ENCODE results near the gene WSB1.

- TF ChIP-seq POLR2A (IDR thresholded peaks at IDR 0.05) (no peak), CTCF (IDR thresholded peaks at IDR 0.05) (no peak)
These were observed 8.4 kb upstream of the WSB1 start for GRCh38 chr17:27285516-27285915.

Measured in lower leg skin (tissue), 3 donors.